Skin of body (tissue), 2 donors: ENCODE data around the gene SEMA3A. TPM values are rescaled to one million over a fixed set of nuclear protein-coding genes. Genes with fewer than 3 reads are reported as not detected.
A peak's percentile ranks its signal among the peaks of the same experiment; 100 is the strongest.
"Not testable (repeated sequence)": the region's sequence is repeated elsewhere in the genome, so short reads cannot be mapped to it uniquely, and the experiment has no call there.

Source experiments
- DNase-seq: peaks from one replicate; lab custom pipeline; 2025; lab: John Stamatoyannopoulos, UW
- total RNA-seq: library from RNA; depleted of rRNA; stranded (reverse); fragments of >200 nt; gene quantifications from one replicate; pipeline ENCODE4 v1.2.3, GENCODE V29; 2014

SEMA3A gene
- 26.9 TPM for total RNA-seq

GRCh38 chr7:84194484-84195271 is at the start of gene SEMA3A:
Gene SEMA3A, minus strand, starts transcription at chr7:84194789. Its CDS starts 203 bp downstream, at chr7:84194586.
- DNase-seq = peak; percentile 71

- not testable (repeated sequence) for DNase-seq
Observed at GRCh38 chr7:84243037-84243436, 48.4 kb upstream of the SEMA3A start.

GRCh38 chr7:84238596-84238995 is 44.0 kb upstream of the SEMA3A start:
- DNase-seq = no peak

GRCh38 chr7:84237533-84238173 is 43.1 kb upstream of the SEMA3A start:
- peak; percentile 24 for DNase-seq

- no peak for DNase-seq
Observed at GRCh38 chr7:84236398-84236797, 41.8 kb upstream of the SEMA3A start.

DNA sequence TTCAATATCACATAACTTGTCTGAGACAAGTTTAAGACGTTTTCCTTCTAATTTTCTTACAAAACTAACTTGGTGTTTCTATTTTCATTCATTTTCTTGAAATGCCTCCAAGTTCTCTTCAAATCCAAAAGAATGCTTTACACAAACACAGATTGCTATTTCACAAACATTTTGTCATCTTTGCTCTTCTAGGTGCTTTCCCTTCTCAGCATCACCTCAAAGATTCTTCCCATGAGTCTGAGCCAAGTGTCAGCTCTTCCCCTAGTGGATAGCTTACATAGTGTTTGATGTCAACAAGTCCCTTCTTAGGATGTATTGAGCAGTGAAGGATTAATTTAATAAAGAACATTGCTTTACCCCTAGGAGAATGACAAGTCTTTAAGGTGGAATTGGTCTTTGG is 38.1 kb upstream of the SEMA3A start:
- DNase-seq = no peak

- no peak for DNase-seq
Observed at GRCh38 chr7:84231157-84231556, 36.6 kb upstream of the SEMA3A start.

DNA sequence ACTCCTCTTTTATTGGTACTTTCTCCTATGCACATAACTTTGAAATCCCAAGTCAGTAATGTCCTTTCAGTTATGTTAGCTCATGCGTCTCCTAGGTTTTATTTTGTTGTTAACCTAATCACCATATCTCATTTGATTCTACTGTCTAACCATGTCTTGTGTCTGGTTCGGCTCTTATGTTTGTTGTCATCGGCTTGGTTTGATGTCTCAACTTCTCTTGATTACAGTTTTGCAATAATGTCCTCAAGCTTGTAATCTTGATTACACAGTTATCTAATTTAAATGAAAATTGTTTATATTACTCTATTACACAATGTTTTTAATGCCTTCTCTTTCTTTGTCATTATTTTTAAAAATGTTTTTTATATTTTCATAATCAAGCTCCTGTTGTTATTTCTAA is 35.9 kb upstream of the SEMA3A start:
- DNase-seq = no peak

DNA sequence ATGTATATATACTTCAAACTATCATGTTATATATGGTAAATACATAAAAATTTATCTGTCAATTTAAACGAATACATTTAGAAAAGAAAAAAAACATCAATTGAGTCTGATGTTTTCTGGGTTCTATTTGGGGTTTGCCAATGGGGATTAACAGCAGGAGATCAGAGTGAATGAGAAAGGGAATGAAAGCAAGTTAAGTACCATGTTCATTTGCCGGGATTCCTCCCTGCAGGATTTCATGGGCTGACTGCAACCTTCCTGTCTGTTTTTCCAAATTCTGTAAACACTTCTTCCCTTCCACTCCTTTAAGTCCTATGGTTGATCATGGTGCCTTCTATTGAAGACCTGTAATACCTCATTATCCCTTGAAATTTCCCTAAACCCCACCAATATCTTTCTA is 33.9 kb upstream of the SEMA3A start:
- DNase-seq = no peak

DNA sequence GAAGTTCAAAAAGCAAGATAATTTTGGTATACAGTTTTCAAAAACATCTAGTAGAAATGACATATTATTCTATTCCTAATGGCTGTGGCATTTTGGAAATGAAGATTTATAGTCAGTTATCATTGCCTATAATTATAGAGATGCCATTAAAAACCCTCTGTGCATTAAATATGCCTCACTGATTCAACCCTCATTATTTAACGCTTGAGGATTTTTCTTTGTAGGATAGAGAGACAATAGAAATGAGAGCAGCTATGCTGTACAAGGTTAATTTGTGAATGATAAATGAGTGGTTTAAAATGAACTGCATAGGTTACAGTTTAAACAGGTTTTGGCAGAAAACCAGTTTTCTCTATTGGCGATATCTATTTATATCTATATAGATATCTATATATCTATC is 32.2 kb upstream of the SEMA3A start:
- DNase-seq = no peak

DNA sequence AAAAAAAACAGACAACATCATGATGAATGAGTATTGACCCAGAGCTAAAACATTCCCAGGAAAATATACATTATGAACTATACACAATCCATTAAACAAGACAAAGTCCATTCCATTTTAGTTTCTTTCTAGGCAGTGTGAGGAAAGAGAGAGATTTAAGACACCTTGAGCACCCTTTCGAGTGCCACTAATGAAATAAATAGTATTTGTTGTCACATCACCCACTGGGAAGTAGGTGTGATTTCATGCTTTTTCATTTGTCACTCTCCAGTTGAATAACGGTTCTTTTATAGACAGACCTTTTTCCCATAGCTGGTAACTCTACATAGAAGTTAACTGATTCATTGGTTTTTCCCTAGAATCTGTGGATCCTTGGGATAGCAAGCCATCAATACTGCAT is 29.9 kb upstream of the SEMA3A start:
- no peak for DNase-seq

DNA sequence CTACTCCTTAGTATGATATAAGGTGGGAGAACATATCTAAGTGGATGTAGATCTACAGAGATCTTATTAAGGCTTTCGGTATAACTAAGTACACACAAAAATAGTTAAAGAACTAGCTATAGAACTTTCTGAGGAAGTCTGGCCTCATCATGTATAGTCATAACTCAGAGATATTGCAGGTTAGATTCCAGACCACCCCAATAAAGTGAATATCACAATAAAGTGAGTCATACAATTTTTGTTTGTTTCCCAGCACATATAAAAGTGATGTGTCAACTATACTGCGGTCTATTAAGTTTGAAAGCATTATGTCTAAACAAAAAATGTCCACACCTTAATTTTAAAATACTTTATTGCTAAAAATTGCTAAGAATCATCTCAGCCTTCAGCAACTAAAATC is 24.7 kb upstream of the SEMA3A start:
- no peak for DNase-seq

DNA sequence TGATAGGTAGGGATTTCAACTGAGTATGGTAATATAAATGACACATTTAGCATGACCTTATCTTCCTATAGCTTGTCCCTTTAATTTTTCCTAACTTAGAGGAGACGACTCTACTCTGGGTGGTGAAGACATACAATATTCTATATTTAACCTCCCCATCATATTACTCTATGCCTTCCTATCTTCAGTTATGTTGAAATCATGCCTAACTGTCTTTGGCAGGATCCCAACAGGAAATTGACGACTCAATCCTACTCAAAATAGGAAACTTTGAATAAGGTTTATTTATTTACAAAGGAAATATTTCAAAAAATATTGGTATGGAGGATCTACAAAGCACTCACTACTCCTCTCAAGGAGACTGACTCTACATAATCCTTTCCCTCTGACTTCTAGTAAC is 24.1 kb upstream of the SEMA3A start:
- no peak for DNase-seq

DNA sequence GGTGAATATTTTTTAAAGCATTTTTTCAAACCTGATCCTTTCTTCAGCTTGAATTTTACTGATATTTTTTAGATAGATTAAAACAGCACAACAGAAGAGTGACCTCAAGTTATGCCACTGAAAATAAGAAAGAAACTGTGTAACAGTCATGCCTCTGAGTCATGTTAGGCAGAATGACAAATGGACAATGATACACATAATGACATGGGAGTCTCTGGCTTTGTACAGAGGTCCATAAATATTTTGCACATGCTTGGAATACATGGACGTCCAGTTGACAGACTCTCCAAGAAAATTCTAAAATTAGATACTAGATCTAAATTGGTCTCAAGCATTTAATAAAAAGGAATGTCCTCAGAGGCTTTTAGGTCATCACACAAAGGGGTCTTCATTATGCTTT is 21.9 kb upstream of the SEMA3A start:
- peak; percentile 28 for DNase-seq

- DNase-seq = not testable (repeated sequence)
Observed at GRCh38 chr7:84214757-84215156, 20.2 kb upstream of the SEMA3A start.

- DNase-seq = no peak
Observed at GRCh38 chr7:84210301-84210700, 15.7 kb upstream of the SEMA3A start.

DNA sequence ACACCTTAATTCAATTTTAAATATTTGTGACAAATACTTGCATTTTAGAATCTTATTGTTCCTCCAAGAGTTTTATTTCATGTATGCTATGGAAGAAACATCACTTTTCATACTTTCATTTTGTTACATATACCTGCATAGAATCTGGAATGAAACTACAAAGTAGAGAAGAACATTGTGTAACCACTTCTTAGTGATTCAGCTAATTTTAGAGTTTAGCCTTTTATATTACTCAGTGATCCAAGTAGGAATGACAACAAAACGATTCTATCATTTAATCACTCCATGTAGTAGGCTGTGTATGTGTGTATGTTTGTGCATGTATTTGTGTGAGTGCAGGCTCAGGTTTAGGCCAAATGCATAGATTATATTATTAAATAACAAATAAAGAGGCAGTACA is 14.4 kb upstream of the SEMA3A start:
- no peak for DNase-seq

DNA sequence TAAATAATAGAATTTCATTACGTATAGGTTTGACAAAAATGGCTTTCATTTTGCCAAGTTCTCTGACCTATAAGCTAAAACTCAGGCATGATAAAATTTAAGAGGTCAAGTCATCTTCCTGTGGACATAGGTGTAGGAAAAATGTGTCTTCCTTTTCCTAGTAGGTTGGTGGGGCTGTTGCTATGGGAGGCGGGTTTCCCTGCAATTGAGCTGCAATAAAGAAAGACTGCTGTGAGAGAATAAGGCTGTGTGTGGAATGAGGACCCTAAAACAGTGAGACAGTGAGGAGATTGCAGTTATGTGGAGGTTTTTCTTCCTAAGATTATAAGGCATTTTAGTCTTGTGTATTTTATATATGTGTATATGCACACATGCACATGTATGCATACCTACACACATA is 13.0 kb upstream of the SEMA3A start:
- no peak for DNase-seq

DNA sequence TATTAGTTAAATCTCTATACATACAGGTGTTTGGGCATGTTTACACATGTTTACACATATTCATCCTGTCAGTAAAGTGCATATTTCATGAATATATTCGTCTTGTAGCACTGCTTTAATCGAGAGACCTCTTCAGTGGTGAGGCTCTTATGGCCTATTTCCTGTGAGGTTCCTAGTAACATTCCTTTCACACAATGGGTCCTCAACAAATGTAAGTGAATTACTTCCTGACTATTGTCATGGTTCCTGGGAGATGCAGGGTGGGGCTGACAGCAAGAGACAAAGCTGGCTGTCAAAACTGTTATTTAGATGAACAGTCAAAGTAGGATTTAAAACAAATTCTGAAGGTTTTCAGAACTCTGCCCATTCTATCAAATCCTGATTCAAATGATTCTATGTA is 12.4 kb upstream of the SEMA3A start:
- no peak for DNase-seq

DNA sequence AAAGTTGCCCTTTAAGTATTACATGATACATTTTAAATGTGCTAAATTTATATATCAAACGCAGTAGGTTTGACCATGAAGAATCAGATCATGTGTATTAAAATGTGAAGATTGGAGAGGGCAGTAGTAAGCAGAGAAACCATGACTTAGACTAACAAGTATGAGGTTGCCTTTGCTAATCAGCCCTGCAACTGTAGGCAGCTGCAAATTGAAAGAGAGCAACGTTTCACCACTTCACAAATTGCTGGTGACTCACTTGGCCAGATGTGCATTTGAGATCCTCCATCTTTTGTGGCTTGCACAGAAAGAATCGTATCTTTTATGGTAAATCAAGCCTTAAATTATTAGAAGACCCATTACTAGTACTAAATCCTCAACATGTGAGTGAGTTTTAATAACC is 10.1 kb upstream of the SEMA3A start:
- DNase-seq = no peak

DNA sequence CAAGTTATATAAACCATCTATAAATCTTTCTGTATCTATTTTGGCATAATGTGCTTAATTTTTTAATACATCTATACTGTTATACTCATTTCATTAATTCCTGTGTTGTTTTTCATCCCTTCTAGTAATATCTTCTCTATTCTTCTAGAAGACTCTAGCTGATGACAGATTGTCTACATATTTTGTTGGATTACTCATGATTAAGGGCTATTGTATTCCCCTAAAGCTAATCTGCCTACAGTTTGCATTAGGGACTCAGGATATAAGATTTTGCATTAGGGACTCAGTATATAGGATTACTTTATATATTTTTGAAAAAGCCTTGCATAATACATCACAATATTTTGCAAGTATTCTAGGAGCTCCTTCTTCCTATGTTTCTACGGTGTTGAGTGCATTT is 8.3 kb upstream of the SEMA3A start:
- DNase-seq = no peak

- no peak for DNase-seq
Observed at GRCh38 chr7:84200859-84201258, 6.3 kb upstream of the SEMA3A start.

- no peak for DNase-seq
Observed at GRCh38 chr7:84199216-84199615, 4.6 kb upstream of the SEMA3A start.
